Epithelial cell of prostate (primary cell): ENCODE measurements around the gene CIC.

Source experiments
- DNase-seq: peaks from one replicate; pipeline ENCODE4 v3.0.0-alpha.2; 2011; ENCODE audit warnings: low read depth, low spot score
- H3K27ac ChIP-seq: fragments of 450-650 bp; 2 replicates; pipeline ENCODE4 v1.5.1; 2017; ENCODE audit warnings: mild to moderate bottlenecking

Gene CIC

GRCh38 chr19:42301646-42302203 is 32.7 kb downstream of the CIC start, which contains the start of gene PRR19:
TSS of gene PRR19 (plus strand) at chr19:42302132. CDS start at chr19:42309585, 7,453 bp downstream.
- no peak for DNase-seq
- H3K27ac ChIP-seq = peak within 1 kb of the TSS; percentile 18

GRCh38 chr19:42303101-42303464 is 34.0 kb downstream of the CIC start:
- no peak for DNase-seq
- H3K27ac ChIP-seq = peak overlapping the region; percentile 18

- DNase-seq = no peak
- no peak overlapping the region for H3K27ac ChIP-seq
These were observed 34.8 kb downstream of the CIC start for GRCh38 chr19:42303876-42304275.

GRCh38 chr19:42306646-42307045 is 37.6 kb downstream of the CIC start:
- no peak for DNase-seq
- no peak overlapping the region for H3K27ac ChIP-seq

GRCh38 chr19:42309686-42310085 is 40.6 kb downstream of the CIC start:
- no peak for DNase-seq
- H3K27ac ChIP-seq = no peak overlapping the region

GRCh38 chr19:42311657-42312056 is 42.6 kb downstream of the CIC start:
- H3K27ac ChIP-seq = no peak overlapping the region
- DNase-seq = no peak

GRCh38 chr19:42312370-42312769 is 43.3 kb downstream of the CIC start:
- no peak for DNase-seq
- H3K27ac ChIP-seq = no peak overlapping the region

- no peak within 1 kb of the TSS for H3K27ac ChIP-seq
- DNase-seq = no peak
These were observed 44.2 kb downstream of the CIC start, which contains the start of gene TMEM145 for GRCh38 chr19:42313096-42313839. TSS of gene TMEM145 (plus strand) at chr19:42313309. CDS start at chr19:42313377, 68 bp downstream.

- DNase-seq = no peak
- H3K27ac ChIP-seq = no peak overlapping the region
These were observed 45.0 kb downstream of the CIC start for GRCh38 chr19:42313840-42314755.

- H3K27ac ChIP-seq = no peak overlapping the region
- DNase-seq = no peak
These were observed 46.0 kb downstream of the CIC start for GRCh38 chr19:42315024-42315423.

- DNase-seq = no peak
These were observed 47.5 kb downstream of the CIC start for GRCh38 chr19:42316223-42317211.

GRCh38 chr19:42317535-42317934 is 48.5 kb downstream of the CIC start:
- DNase-seq = no peak
- no peak overlapping the region for H3K27ac ChIP-seq

More at GRCh38 chr19:42316223-42317211, 47.5 kb downstream of the CIC start:
- no peak overlapping the region for H3K27ac ChIP-seq

- DNase-seq = no peak
- H3K27ac ChIP-seq = no peak overlapping the region
These were observed 53.3 kb downstream of the CIC start for GRCh38 chr19:42322305-42322704.

- no peak overlapping the region for H3K27ac ChIP-seq
- DNase-seq = no peak
These were observed 54.4 kb downstream of the CIC start for GRCh38 chr19:42323473-42323851.

GRCh38 chr19:42323852-42324654 is 55.0 kb downstream of the CIC start:
- no peak overlapping the region for H3K27ac ChIP-seq
- DNase-seq = no peak

GRCh38 chr19:42324655-42325307 is 55.7 kb downstream of the CIC start:
- DNase-seq = no peak
- H3K27ac ChIP-seq = no peak overlapping the region

GRCh38 chr19:42325308-42325895 is 56.4 kb downstream of the CIC start, which contains the start of gene MEGF8:
TSS of gene MEGF8 (plus strand) at chr19:42325635. CDS start at chr19:42326244, 609 bp downstream.
- peak within 1 kb of the TSS; percentile 30 for H3K27ac ChIP-seq
- peak; percentile 87 for DNase-seq
